ENCODE results near the gene DQX1. TPM values are rescaled to one million over a fixed set of nuclear protein-coding genes. Genes with fewer than 3 reads are reported as not detected.

Gene DQX1
- total and polyA plus RNA-seq, 2 of the 8 experiments (the other 6 are each of a cell fraction or from before 2014, with no cell fraction given): 0.76 to 1.1 TPM

DNA sequence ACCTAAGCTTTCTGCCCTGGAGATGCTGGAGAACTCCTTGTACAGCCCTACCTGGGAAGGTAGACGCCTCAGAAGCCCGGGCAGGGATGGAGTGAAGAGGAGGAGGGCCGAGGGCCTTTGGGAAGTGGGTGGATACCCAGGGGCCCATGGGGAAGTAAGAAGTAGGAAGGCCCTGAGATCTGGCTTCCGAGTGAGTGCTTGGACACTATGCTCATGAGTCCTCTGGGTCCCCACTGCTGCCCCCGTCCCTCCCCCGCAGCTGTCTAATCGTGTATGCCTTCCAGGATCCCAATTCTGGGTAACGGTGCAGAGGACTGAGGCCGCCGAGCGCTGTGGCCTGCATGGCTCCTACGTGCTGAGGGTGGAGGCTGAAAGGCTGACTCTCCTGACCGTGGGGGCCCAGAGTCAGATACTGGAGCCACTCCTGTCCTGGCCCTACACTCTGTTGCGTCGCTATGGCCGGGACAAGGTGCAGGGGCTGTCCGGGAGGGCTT is 29.6 kb upstream of the DQX1 start:
- Histone ChIP-seq H3K23ac (ENCODE audit: insufficient read length) (no peak overlapping the region), H2BK12ac (ENCODE audit: low read depth, low read length) (no peak overlapping the region; the same call in 1 of the 2 replicates), H4K20me1 (replicated peaks in 1 of 2; ENCODE audit: control insufficient read depth in 1 of 2, insufficient read depth in 2 of 2, low read length in 2 of 2) (peaks cover 2 to 4% of the 10 kb centered on the region in 2 experiments), H3K27ac (ENCODE audit: low read depth, low read length) (no peak overlapping the region), H3K56ac (replicated peaks; ENCODE audit: insufficient read length, low read depth, low read length) (no peak overlapping the region), H2AK5ac (ENCODE audit: low read depth, low read length) (no peak overlapping the region), H3K36me3 (ENCODE audit: control insufficient read depth in 2 of 4, insufficient read depth in 4 of 4, low read length in 3 of 4) (peaks cover 0 to 3% (median 0%) of the 10 kb centered on the region in 4 experiments; a peak in 1 of 8 replicates), H4K8ac (ENCODE audit: extremely low read depth, insufficient read depth, low read length) (no peak overlapping the region; the same call in 1 of the 2 replicates), H4K5ac (ENCODE audit: insufficient read length, low read depth, low read length) (no peak overlapping the region), H2BK20ac (ENCODE audit: low read length) (no peak overlapping the region), H3K23me2 (ENCODE audit: low read depth, low read length) (peaks cover 18% of the 10 kb centered on the region), H3K79me1 (ENCODE audit: low read depth, low read length) (no peaks in the 10 kb centered on the region; the same call in 1 of the 2 replicates), H2BK5ac (ENCODE audit: low read depth, low read length) (no peak overlapping the region), H2BK120ac (replicated peaks; ENCODE audit: low read depth, low read length) (no peak overlapping the region), H3K4ac (replicated peaks; ENCODE audit: insufficient read length, low read depth, low read length) (no peak overlapping the region), H4K91ac (replicated peaks; ENCODE audit: insufficient read length, low read length) (no peak overlapping the region), H3K27me3 (replicated peaks in 1 of 4; ENCODE audit: control insufficient read depth in 3 of 4, extremely low read depth in 1 of 4, insufficient read depth in 3 of 4, low read length in 3 of 4) (peaks cover 0 to 46% (median 27%) of the 10 kb centered on the region in 4 experiments; a peak in 6 of 7 replicates), H3K14ac (ENCODE audit: insufficient read length) (no peak overlapping the region), H2BK15ac (ENCODE audit: low read length) (no peak overlapping the region), H3K4me2 (ENCODE audit: insufficient read depth in 1 of 2, low read depth in 2 of 2, low read length in 2 of 2) (peak overlapping the region; percentile 93 to 94), H3K4me3 (ENCODE audit: extremely low read depth in 1 of 4, insufficient read depth in 2 of 4, low read depth in 3 of 4, low read length in 4 of 4) (peak overlapping the region; percentile 83 to 94 (median 90)), H3K79me2 (ENCODE audit: control insufficient read depth in 1 of 2, insufficient read depth in 2 of 2, low read length in 2 of 2) (no peaks in the 10 kb centered on the region), H3K9me3 (ENCODE audit: insufficient read depth in 2 of 2, low read depth in 1 of 2, low read length in 1 of 2) (no peaks in the 10 kb centered on the region), H3K18ac (ENCODE audit: extremely low read depth, low read length) (0 out of 2 replicates have a peak overlapping the region, but pooled peaks have one; percentile 25), H3K9ac (replicated peaks in 1 of 4; ENCODE audit: extremely low read depth in 1 of 4, low read depth in 3 of 4, low read length in 3 of 4) (peak overlapping the region in 1 of 4 experiments; percentile 20; a peak in 2 of 7 replicates), H3K4me1 (replicated peaks in 1 of 4; ENCODE audit: control insufficient read depth in 3 of 4, insufficient read depth in 4 of 4, low read length in 3 of 4) (peaks cover 0 to 14% (median 8%) of the 10 kb centered on the region in 4 experiments; a peak in 6 of 7 replicates), H2AFZ (ENCODE audit: low read length) (no peak overlapping the region)
- POLR2A ChIA-PET (ENCODE audit: partially characterized antibody): interaction anchor here (0.6 to 2.6 kb wide), 11 partner anchors 9 to 72 kb away, joined by 3 to 16 read pairs (median 3); partner anchors contain the start of genes AUP1, CCDC142, HTRA2 and TTC31
- TF ChIP-seq KDM1A (IDR thresholded peaks at IDR 0.05; ENCODE audit: borderline replicate concordance, low read length) (no peak), SUZ12 (IDR thresholded peaks at IDR 0.05; ENCODE audit: low read length) (0 out of 2 replicates have a peak, but pooled peaks have one; percentile 23)
- DNase-seq (ENCODE audit: low read depth in 1 of 2, low spot score in 2 of 2): no peak
- no peak for FAIRE-seq
- WGBS, 2 experiments (ENCODE audit: extremely low coverage in 1 of 2, insufficient coverage in 1 of 2, insufficient read length in 1 of 2, insufficient replicate concordance in 2 of 2, low coverage in 1 of 2, low lambda C conversion rate in 2 of 2, missing lambda C conversion rate in 1 of 2): 66% methylated on average over 17 of the region's 17 CpGs; no CpG with 5 or more reads in 1 of the 2 experiments
- CTCF ChIA-PET (ENCODE audit: partially characterized antibody): interaction anchor here (0.5 to 7.5 kb wide), 5 partner anchors 8 to 704 kb away, joined by 3 to 56 read pairs (median 4); partner anchors contain the start of genes CCDC142 and TTC31
